GM23338 (cell line): ENCODE results near the gene CETP. TPM values are rescaled to one million over a fixed set of nuclear protein-coding genes. Genes with fewer than 3 reads are reported as not detected.

Experiments used
- ATAC-seq: fragments of 200-7000 bp; cut with Tn5 transposase; 3 replicates; pipeline ENCODE4 v1.9.1; 2020
- DNase-seq: peaks from one replicate; pipeline ENCODE4 v3.0.0-alpha.2; 2015; ENCODE audit warnings: low spot score
- H2AFZ ChIP-seq: fragments of 200-600 bp; sonication (generic); 2 replicates; pipeline ENCODE4 v1.8.0; 2016; ENCODE audit warnings: antibody characterized with exemption, mild to moderate bottlenecking, moderate library complexity
- H3F3A ChIP-seq: fragments of 200-600 bp; sonication (generic); replicated peaks from 2 replicates; pipeline ENCODE4 v1.8.0; 2017; ENCODE audit warnings: antibody characterized with exemption, mixed run types, low read depth
- H3K27ac ChIP-seq: fragments of 200-600 bp; sonication (generic); 2 replicates; pipeline ENCODE4 v1.6.1; 2016; ENCODE audit warnings: low read depth
- H3K27me3 ChIP-seq: fragments of 200-600 bp; sonication (generic); 2 replicates; pipeline ENCODE4 v1.8.0; 2016; ENCODE audit warnings: mild to moderate bottlenecking, mixed run types, moderate library complexity; ENCODE audit not compliant: insufficient read depth
- H3K36me3 ChIP-seq: fragments of 200-600 bp; sonication (generic); 2 replicates; pipeline ENCODE4 v1.8.0; 2016; ENCODE audit warnings: mild to moderate bottlenecking; ENCODE audit not compliant: insufficient read depth
- H3K4me1 ChIP-seq: fragments of 200-600 bp; sonication (generic); 2 replicates; pipeline ENCODE4 v1.8.0; 2016; ENCODE audit warnings: mild to moderate bottlenecking, moderate library complexity; ENCODE audit not compliant: insufficient read depth
- H3K4me2 ChIP-seq: fragments of 200-600 bp; sonication (generic); 2 replicates; pipeline ENCODE4 v1.7.1; 2017; ENCODE audit warnings: mixed run types
- H3K4me3 ChIP-seq: fragments of 200-600 bp; sonication (generic); 2 replicates; pipeline ENCODE4 v1.6.1; 2016; ENCODE audit warnings: mixed run types
- H3K79me2 ChIP-seq: fragments of 200-600 bp; sonication (generic); replicated peaks from 2 replicates; pipeline ENCODE4 v1.8.0; 2017; ENCODE audit warnings: mild to moderate bottlenecking; ENCODE audit not compliant: insufficient read depth
- H3K9me2 ChIP-seq: fragments of 200-600 bp; sonication (generic); 2 replicates; pipeline ENCODE4 v1.8.0; 2017; ENCODE audit not compliant: insufficient read depth
- H4K20me1 ChIP-seq: fragments of 200-600 bp; sonication (generic); replicated peaks from 2 replicates; pipeline ENCODE4 v1.8.0; 2017; ENCODE audit warnings: mild to moderate bottlenecking; ENCODE audit not compliant: insufficient read depth
- H3K27ac Mint-ChIP-seq: 2 replicates; pipeline ENCODE4 v1.8.0; 2020; ENCODE audit warnings: inconsistent platforms, mild to moderate bottlenecking, moderate library complexity, mixed read lengths
- H3K27me3 Mint-ChIP-seq: 3 replicates; pipeline ENCODE4 v1.8.0; 2022; ENCODE audit warnings: low read depth, mild to moderate bottlenecking, moderate library complexity, mixed read lengths, inconsistent platforms; ENCODE audit not compliant: insufficient read depth, poor library complexity
- H3K36me3 Mint-ChIP-seq: 3 replicates; pipeline ENCODE4 v1.8.0; 2021; ENCODE audit warnings: low read depth, mild to moderate bottlenecking, inconsistent platforms, moderate library complexity, mixed read lengths
- H3K4me1 Mint-ChIP-seq: 3 replicates; pipeline ENCODE4 v1.8.0; 2020; ENCODE audit warnings: mild to moderate bottlenecking, inconsistent platforms, mixed read lengths
- H3K4me3 Mint-ChIP-seq: 3 replicates; pipeline ENCODE4 v1.8.0; 2021; ENCODE audit warnings: moderate library complexity, mild to moderate bottlenecking, inconsistent platforms, mixed read lengths
- H3K9me3 Mint-ChIP-seq: 3 replicates; pipeline ENCODE4 v1.8.0; 2020; ENCODE audit warnings: moderate library complexity, mild to moderate bottlenecking, inconsistent platforms, mixed read lengths
- CREB1 ChIP-seq: fragments of 250-450 bp; sonication (Bioruptor Pico); IDR thresholded peaks from 2 replicates; pipeline ENCODE4 v1.5.0; 2020; ENCODE audit warnings: low read depth, mild to moderate bottlenecking, moderate library complexity
- CTCF ChIP-seq, 2 experiments: fragments of 200-600 bp in 1 of 2; sonication (generic) in 1 of 2; conservative IDR thresholded peaks; 2 replicates each; pipeline versions ENCODE4 v1.5.1 to v1.6.1; 2016 to 2017; ENCODE audit warnings: antibody characterized with exemption in 2 of 2, low read depth in 2 of 2, mild to moderate bottlenecking in 2 of 2, moderate library complexity in 1 of 2
- ETS1 ChIP-seq: IDR thresholded peaks from 2 replicates; pipeline ENCODE4 v1.6.1; 2016; ENCODE audit warnings: antibody characterized with exemption
- EZH2 ChIP-seq: fragments of 200-600 bp; sonication (generic); IDR thresholded peaks from one replicate; pipeline ENCODE4 v1.8.0; 2017; ENCODE audit warnings: antibody characterized with exemption, mild to moderate bottlenecking, low read depth; ENCODE audit not compliant: unreplicated experiment
- EZH2phosphoT487 ChIP-seq: fragments of 200-600 bp; sonication (generic); IDR thresholded peaks from one replicate; pipeline ENCODE4 v1.8.1; 2018; ENCODE audit warnings: antibody characterized with exemption; ENCODE audit not compliant: unreplicated experiment
- NANOG ChIP-seq: IDR thresholded peaks from 2 replicates; pipeline ENCODE4 v1.6.1; 2016; ENCODE audit warnings: antibody characterized with exemption, borderline replicate concordance
- POLR2AphosphoS5 ChIP-seq: IDR thresholded peaks from 2 replicates; pipeline ENCODE4 v1.6.1; 2016; ENCODE audit warnings: antibody characterized with exemption, low read depth
- STAT1 ChIP-seq: IDR thresholded peaks from one replicate; pipeline ENCODE4 v1.6.1; 2016; ENCODE audit warnings: antibody characterized with exemption; ENCODE audit not compliant: unreplicated experiment
- ZNF114 ChIP-seq: fragments of 250-450 bp; sonication (Bioruptor Pico); IDR thresholded peaks from 2 replicates; pipeline ENCODE4 v1.5.0; 2020; ENCODE audit warnings: mild to moderate bottlenecking, moderate library complexity
- ZNF331 ChIP-seq: fragments of 250-450 bp; sonication (Bioruptor Pico); IDR thresholded peaks from 2 replicates; pipeline ENCODE4 v1.5.0; 2020; ENCODE audit warnings: low read depth, mild to moderate bottlenecking, moderate library complexity
- ZNF462 ChIP-seq: fragments of 250-450 bp; sonication (Bioruptor Pico); IDR thresholded peaks from 2 replicates; pipeline ENCODE4 v1.5.0; 2020; ENCODE audit warnings: mild to moderate bottlenecking, moderate library complexity
- polyA plus RNA-seq: library from polyadenylated mRNA; unstranded; fragments of >200 nt; fragmentation: Nextera tagmentation; extraction: Ambion mirVana; gene quantifications from 2 replicates; pipeline ENCODE4 v1.2.1, GENCODE V29; 2016
- total RNA-seq: library from RNA; depleted of rRNA; stranded (reverse); fragments of >200 nt; shearing (Covaris generic); gene quantifications from 2 replicates; pipeline ENCODE4 v1.2.3, GENCODE V29; 2014

Gene CETP
- total and polyA plus RNA-seq, 2 experiments from 2014 or later: not detected

- ATAC-seq (peak; percentile 88), DNase-seq (peak; percentile 84)
- no peak for TF ChIP-seq EZH2
- no peak for TF ChIP-seq ZNF114
- peak; percentile 36; the same call in 1 of the 2 replicates for TF ChIP-seq POLR2AphosphoS5
- TF ChIP-seq ZNF331 (CRISPR knock-in tag): no peak
- TF ChIP-seq STAT1: no peak
- Mint-ChIP-seq H3K27me3 (peaks cover 31% of the 10 kb centered on the region), H3K27ac (no peak within 1 kb of the TSS), H3K36me3 (no peaks in the 10 kb centered on the region; the same call in 2 of the 3 replicates), H3K9me3 (no peaks in the 10 kb centered on the region), H3K4me3 (peak within 1 kb of the TSS; percentile 83), H3K4me1 (peaks cover 25% of the 10 kb centered on the region)
- Histone ChIP-seq H3K27me3 (peaks cover 40% of the 10 kb centered on the region), H3K36me3 (no peaks in the 10 kb centered on the region), H4K20me1 (no peaks in the 10 kb centered on the region), H3K4me2 (peak within 1 kb of the TSS; percentile 91), H3K79me2 (no peaks in the 10 kb centered on the region), H2AFZ (peak within 1 kb of the TSS; percentile 100), H3K4me1 (peaks cover 10% of the 10 kb centered on the region; the same call in 1 of the 2 replicates), H3K27ac (no peak within 1 kb of the TSS), H3F3A (no peaks in the 10 kb centered on the region), H3K9me2 (no peaks in the 10 kb centered on the region), H3K4me3 (peak within 1 kb of the TSS; percentile 78)
Observed at GRCh38 chr16:56988948-56989945, 27.5 kb downstream of the CETP start, which contains the start of gene NLRC5. Gene NLRC5 (plus strand): TSS chr16:56989557. CDS start chr16:57020713, 31,156 bp downstream.

- Mint-ChIP-seq H3K27ac (no peak overlapping the region), H3K27me3 (peaks cover 31% of the 10 kb centered on the region), H3K9me3 (no peaks in the 10 kb centered on the region), H3K36me3 (no peaks in the 10 kb centered on the region; the same call in 2 of the 3 replicates), H3K4me3 (peak overlapping the region; percentile 83), H3K4me1 (peaks cover 20% of the 10 kb centered on the region)
- peaks cover 40% of the 10 kb centered on the region for H3K27me3 ChIP-seq
- no peaks in the 10 kb centered on the region for H4K20me1 ChIP-seq
- H3K4me2 ChIP-seq: peak overlapping the region; percentile 91
- no peak overlapping the region for H3K27ac ChIP-seq
- DNase-seq (no peak), ATAC-seq (no peak)
- peak overlapping the region; percentile 100; the same call in 1 of the 2 replicates for H2AFZ ChIP-seq
- no peaks in the 10 kb centered on the region for H3K9me2 ChIP-seq
- no peaks in the 10 kb centered on the region for H3K79me2 ChIP-seq
- H3K4me3 ChIP-seq: peak overlapping the region; percentile 78
- peaks cover 10% of the 10 kb centered on the region for H3K4me1 ChIP-seq
- H3K36me3 ChIP-seq: no peaks in the 10 kb centered on the region
- no peaks in the 10 kb centered on the region for H3F3A ChIP-seq
- TF ChIP-seq CTCF (conservative IDR thresholded peaks at IDR 0.05; ENCODE audit: low read depth in 2 of 2): no peak
- no peak for TF ChIP-seq NANOG
- no peak for TF ChIP-seq POLR2AphosphoS5
- no peak for TF ChIP-seq ETS1
- no peak for TF ChIP-seq EZH2phosphoT487
- TF ChIP-seq CREB1 (CRISPR knock-in tag): no peak
- no peak for TF ChIP-seq ZNF462 (CRISPR knock-in tag)
- TF ChIP-seq ZNF114: no peak
Observed at GRCh38 chr16:56989988-56990387, 28.2 kb downstream of the CETP start.
